K562 (cell line): ENCODE results near the gene ST6GALNAC6. TPM values are rescaled to one million over a fixed set of nuclear protein-coding genes. Genes with fewer than 3 reads are reported as not detected.
A peak's percentile ranks its signal among the peaks of the same experiment; 100 is the strongest.

Experiments
- ATAC-seq: fragments of 200-7000 bp; cut with Tn5 transposase; 3 replicates; pipeline ENCODE4 v1.9.1; 2020; ENCODE audit warnings: moderate library complexity
- BruUV-seq: library from RNA; stranded (reverse); fragments of 400-500 nt; replicated peaks from 2 replicates; lab custom pipeline; 2021; lab: Mats Ljungman, UMichigan
- CTCF ChIA-PET: fragments of 300-600 bp; formaldehyde crosslinking; extraction: SDS; loops from one replicate; lab custom pipeline; 2021; ENCODE audit warnings: low intra/inter-chr PET ratio; lab: Yijun Ruan, JAX
- POLR2A ChIA-PET: fragments of 300-600, 350-650 bp; sonication (Branson Sonifier 250); formaldehyde crosslinking; extraction: SDS; loops from one replicate; lab custom pipeline; 2021; ENCODE audit warnings: antibody characterized with exemption, inconsistent platforms; lab: Yijun Ruan, JAX
- DNase-seq, 4 experiments: peaks; one replicate each; pipeline versions ENCODE4 v3.0.0 to v3.0.0-alpha.2; 2011 to 2018; ENCODE audit warnings: low spot score in 3 of 4, mixed read lengths in 3 of 4; ENCODE audit errors: extremely low read depth in 1 of 4
- FAIRE-seq: peaks from 2 replicates; lab custom pipeline; 2011; peaks lifted over from hg19 to GRCh38; lab: Jason Lieb, UNC
- H2AFZ ChIP-seq: 2 replicates; pipeline ENCODE4 v1.6.0; 2011; ENCODE audit warnings: low read depth, low read length, control low read depth, inconsistent platforms
- H3K27ac ChIP-seq: fragments of 200-600 bp; 3 replicates; pipeline ENCODE4 v1.8.0; 2011; ENCODE audit warnings: low read depth, mild to moderate bottlenecking, control low read depth, inconsistent platforms, low read length, moderate library complexity, mixed read lengths; ENCODE audit errors: extremely low read depth
- H3K27me3 ChIP-seq, 2 experiments: fragments of 300-600 bp in 1 of 2; 2 replicates in 1 of 2; 3 replicates in 1 of 2; pipeline versions ENCODE4 v1.6.0 to v1.8.0; 2011; ENCODE audit warnings: inconsistent platforms in 2 of 2, low read length in 2 of 2, mild to moderate bottlenecking in 1 of 2, mixed read lengths in 1 of 2, moderate library complexity in 1 of 2; ENCODE audit not compliant: control insufficient read depth in 2 of 2, insufficient read depth in 2 of 2
- H3K36me3 ChIP-seq: fragments of 300-600 bp; 3 replicates; pipeline ENCODE4 v1.8.0; 2011; ENCODE audit warnings: mild to moderate bottlenecking, low read length, inconsistent platforms; ENCODE audit not compliant: control insufficient read depth, insufficient read depth
- H3K4me1 ChIP-seq, 2 experiments: fragments of 200-600 bp in 1 of 2; replicated peaks in 1 of 2; 2 replicates in 1 of 2; 3 replicates in 1 of 2; pipeline versions ENCODE4 v1.5.1 to v1.8.0; 2011; ENCODE audit warnings: inconsistent platforms in 2 of 2, low read length in 2 of 2, mild to moderate bottlenecking in 1 of 2, mixed read lengths in 1 of 2, moderate library complexity in 1 of 2; ENCODE audit not compliant: control insufficient read depth in 2 of 2, insufficient read depth in 2 of 2
- H3K4me2 ChIP-seq: 2 replicates; pipeline ENCODE4 v1.6.1; 2011; ENCODE audit warnings: low read length, control low read depth, inconsistent platforms, mixed read lengths; ENCODE audit not compliant: insufficient read depth
- H3K4me3 ChIP-seq: fragments of 200-600 bp; sonication (generic), shearing (Covaris generic); 2 replicates; pipeline ENCODE4 v1.5.1; 2016; ENCODE audit warnings: control low read depth, inconsistent platforms
- H3K79me2 ChIP-seq: fragments of 200-600 bp; 3 replicates; pipeline ENCODE4 v1.8.0; 2011; ENCODE audit warnings: low read length, inconsistent platforms; ENCODE audit not compliant: control insufficient read depth, insufficient read depth
- H3K9ac ChIP-seq, 2 experiments: 2 replicates each; pipeline versions ENCODE4 v1.6.0 to v1.6.1; 2011; ENCODE audit warnings: low read depth in 2 of 2, low read length in 2 of 2, control low read depth in 1 of 2, inconsistent platforms in 1 of 2, mild to moderate bottlenecking in 1 of 2, mixed read lengths in 1 of 2; ENCODE audit not compliant: insufficient read depth in 1 of 2
- H3K9me1 ChIP-seq: one replicate; pipeline ENCODE4 v1.6.0; 2011; ENCODE audit warnings: inconsistent platforms, mild to moderate bottlenecking, low read length, moderate library complexity; ENCODE audit not compliant: control insufficient read depth, insufficient read depth
- H3K9me3 ChIP-seq: replicated peaks from 2 replicates; pipeline ENCODE4 v1.5.1; 2011; ENCODE audit warnings: low read depth, low read length, inconsistent platforms; ENCODE audit not compliant: control insufficient read depth, insufficient read depth
- H4K20me1 ChIP-seq: replicated peaks from 2 replicates; pipeline ENCODE4 v1.6.1; 2011; ENCODE audit warnings: low read length, inconsistent platforms, mixed read lengths; ENCODE audit not compliant: control insufficient read depth, insufficient read depth
- COPS2 ChIP-seq: fragments of 450-650 bp; conservative IDR thresholded peaks from 2 replicates; pipeline ENCODE4 v1.6.1; 2016; ENCODE audit warnings: mild to moderate bottlenecking, moderate library complexity
- ESRRB ChIP-seq: fragments of 250-450 bp; sonication (Bioruptor Pico); IDR thresholded peaks from 2 replicates; pipeline ENCODE4 v1.5.0; 2020; ENCODE audit warnings: mild to moderate bottlenecking, moderate library complexity, borderline replicate concordance
- EWSR1 ChIP-seq: fragments of 450-650 bp; IDR thresholded peaks from 2 replicates; pipeline ENCODE4 v1.6.1; 2018; ENCODE audit warnings: borderline replicate concordance, mild to moderate bottlenecking, low read depth, moderate library complexity; ENCODE audit not compliant: partially characterized antibody
- MTA3 ChIP-seq: fragments of 450-650 bp; formaldehyde crosslinking; IDR thresholded peaks from 2 replicates; pipeline ENCODE4 v1.6.1; 2017; ENCODE audit warnings: mild to moderate bottlenecking, borderline replicate concordance
- PML ChIP-seq: IDR thresholded peaks from 2 replicates; pipeline ENCODE4 v1.6.1; 2012; ENCODE audit warnings: low read length, inconsistent platforms
- SRSF7 ChIP-seq: fragments of 200-400 bp; formaldehyde crosslinking; optimal IDR thresholded peaks from 2 replicates; pipeline ENCODE3; 2017; ENCODE audit warnings: mild to moderate bottlenecking, low read depth, low read length
- TCF3 ChIP-seq: sonication (generic); formaldehyde crosslinking; IDR thresholded peaks from 2 replicates; pipeline ENCODE4 v1.4.0; 2020; ENCODE audit warnings: mild to moderate bottlenecking, missing genetic modification reagents
- WGBS: fragments of 100-300 bp; shearing (Covaris generic); methylation state at CpG from one replicate; pipeline ENCODE4 v1.1.6; 2016; ENCODE audit warnings: low coverage, mixed read lengths; ENCODE audit not compliant: insufficient coverage; ENCODE audit errors: missing lambda C conversion rate; 5-methylcytosine and 5-hydroxymethylcytosine counted together
- in situ Hi-C: fragments of 300-500 bp; cut with MboI; formaldehyde crosslinking; loops from 4 replicates; pipeline ENCODE4 v1.15.0; 2018; ENCODE audit warnings: inconsistent platforms, mixed read lengths
- intact Hi-C: fragments of 100-400 bp; cut with micrococcal nuclease; formaldehyde crosslinking; loops from 2 replicates; pipeline ENCODE4 v1.14.2; 2022
- polyA plus RNA-seq, 8 experiments: library from polyadenylated mRNA; depleted of rRNA in 4 of 8; stranded (reverse) in 5 of 8; unstranded in 3 of 8; fragments of >200 nt; fragmentation: Nextera tagmentation in 2 of 8; fragmentation: Illumina TruSeq in 1 of 8; extraction: Ambion mirVana in 2 of 8; extraction: Trizol in 1 of 8; gene quantifications; 2 replicates each; pipeline versions ENCODE4 v1.2.1 to v1.2.3, GENCODE V29; 2011 to 2014; ENCODE audit warnings: inconsistent platforms in 1 of 8, missing spikeins in 1 of 8
- total RNA-seq, 7 experiments: library from RNA; depleted of rRNA in 6 of 7; stranded (reverse); fragments of >200 nt in 6 of 7; fragmentation: Illumina TruSeq in 2 of 7; extraction: Trizol in 2 of 7; gene quantifications; 2 replicates each; pipeline versions ENCODE4 v1.2.1 to v1.2.3, GENCODE V29; 2011 to 2021; ENCODE audit warnings: low replicate concordance in 1 of 7
- TF ChIP-seq, protein P1 (sequence below): sonication (generic); formaldehyde crosslinking; IDR thresholded peaks from 2 replicates; pipeline ENCODE4 v1.8.1; 2023; ENCODE audit warnings: mild to moderate bottlenecking, missing genetic modification reagents
- TF ChIP-seq, protein P2 (sequence below): IDR thresholded peaks from 3 replicates; pipeline ENCODE4 v1.6.1; 2011; ENCODE audit warnings: borderline replicate concordance, mild to moderate bottlenecking, moderate library complexity; ENCODE audit not compliant: insufficient read length; ENCODE audit errors: extremely low read depth

The ST6GALNAC6 gene
- total and polyA plus RNA-seq, 9 of the 15 experiments (the other 6 are each of a cell fraction or from before 2014, with no cell fraction given) = 0.13 to 23.0 (median 14.5) TPM

DNA sequence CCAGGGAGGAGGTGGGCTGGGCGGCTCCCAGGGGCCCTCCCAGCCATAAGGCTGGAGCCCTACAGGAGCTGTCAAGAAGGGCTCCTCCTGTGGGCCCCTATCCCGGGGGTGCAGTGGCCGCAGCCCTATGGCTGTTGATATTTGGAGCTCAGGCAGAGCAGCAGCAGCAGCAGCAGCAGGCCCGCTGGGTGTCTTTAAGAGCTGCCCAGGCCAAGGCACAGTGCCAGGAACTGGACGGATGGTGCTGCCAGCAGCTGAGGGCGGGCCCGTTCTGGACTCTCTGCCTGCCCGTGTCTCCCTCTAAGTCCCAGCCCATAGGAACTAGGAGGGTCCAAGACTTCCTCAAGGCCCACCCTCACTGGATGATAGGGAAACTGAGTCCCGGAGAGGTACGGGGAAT, 25.5 kb downstream of the ST6GALNAC6 start:
- in situ Hi-C loops = loop anchor here (5.0 to 10.0 kb wide), 3 partner anchors 67 to 279 kb away; partner anchors contain the start of gene TOR2A
- POLR2A ChIA-PET = interaction anchor here (0.7 to 2.4 kb wide), 3 partner anchors 11 to 88 kb away, joined by 3 to 9 read pairs (median 3); partner anchors contain the start of gene CDK9

More for the DNA sequence above, 25.5 kb downstream of the ST6GALNAC6 start:
- CTCF ChIA-PET = interaction anchor here (0.6 kb wide), 1 partner anchor 171 kb away, joined by 3 read pairs; no protein-coding TSS in a partner anchor
- no peaks in the 10 kb centered on the region for H3K27me3 ChIP-seq
- H2AFZ ChIP-seq = no peak overlapping the region
- no peaks in the 10 kb centered on the region for H3K9me3 ChIP-seq
- TF ChIP-seq, protein P1, sequence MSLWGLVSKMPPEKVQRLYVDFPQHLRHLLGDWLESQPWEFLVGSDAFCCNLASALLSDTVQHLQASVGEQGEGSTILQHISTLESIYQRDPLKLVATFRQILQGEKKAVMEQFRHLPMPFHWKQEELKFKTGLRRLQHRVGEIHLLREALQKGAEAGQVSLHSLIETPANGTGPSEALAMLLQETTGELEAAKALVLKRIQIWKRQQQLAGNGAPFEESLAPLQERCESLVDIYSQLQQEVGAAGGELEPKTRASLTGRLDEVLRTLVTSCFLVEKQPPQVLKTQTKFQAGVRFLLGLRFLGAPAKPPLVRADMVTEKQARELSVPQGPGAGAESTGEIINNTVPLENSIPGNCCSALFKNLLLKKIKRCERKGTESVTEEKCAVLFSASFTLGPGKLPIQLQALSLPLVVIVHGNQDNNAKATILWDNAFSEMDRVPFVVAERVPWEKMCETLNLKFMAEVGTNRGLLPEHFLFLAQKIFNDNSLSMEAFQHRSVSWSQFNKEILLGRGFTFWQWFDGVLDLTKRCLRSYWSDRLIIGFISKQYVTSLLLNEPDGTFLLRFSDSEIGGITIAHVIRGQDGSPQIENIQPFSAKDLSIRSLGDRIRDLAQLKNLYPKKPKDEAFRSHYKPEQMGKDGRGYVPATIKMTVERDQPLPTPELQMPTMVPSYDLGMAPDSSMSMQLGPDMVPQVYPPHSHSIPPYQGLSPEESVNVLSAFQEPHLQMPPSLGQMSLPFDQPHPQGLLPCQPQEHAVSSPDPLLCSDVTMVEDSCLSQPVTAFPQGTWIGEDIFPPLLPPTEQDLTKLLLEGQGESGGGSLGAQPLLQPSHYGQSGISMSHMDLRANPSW (CRISPR knock-in tag) = no peak
- TF ChIP-seq COPS2 (no peak), MTA3 (no peak), TCF3 (no peak), SRSF7 (no peak), EWSR1 (no peak), ESRRB (CRISPR knock-in tag) (no peak), PML (no peak)
- TF ChIP-seq, protein P2, sequence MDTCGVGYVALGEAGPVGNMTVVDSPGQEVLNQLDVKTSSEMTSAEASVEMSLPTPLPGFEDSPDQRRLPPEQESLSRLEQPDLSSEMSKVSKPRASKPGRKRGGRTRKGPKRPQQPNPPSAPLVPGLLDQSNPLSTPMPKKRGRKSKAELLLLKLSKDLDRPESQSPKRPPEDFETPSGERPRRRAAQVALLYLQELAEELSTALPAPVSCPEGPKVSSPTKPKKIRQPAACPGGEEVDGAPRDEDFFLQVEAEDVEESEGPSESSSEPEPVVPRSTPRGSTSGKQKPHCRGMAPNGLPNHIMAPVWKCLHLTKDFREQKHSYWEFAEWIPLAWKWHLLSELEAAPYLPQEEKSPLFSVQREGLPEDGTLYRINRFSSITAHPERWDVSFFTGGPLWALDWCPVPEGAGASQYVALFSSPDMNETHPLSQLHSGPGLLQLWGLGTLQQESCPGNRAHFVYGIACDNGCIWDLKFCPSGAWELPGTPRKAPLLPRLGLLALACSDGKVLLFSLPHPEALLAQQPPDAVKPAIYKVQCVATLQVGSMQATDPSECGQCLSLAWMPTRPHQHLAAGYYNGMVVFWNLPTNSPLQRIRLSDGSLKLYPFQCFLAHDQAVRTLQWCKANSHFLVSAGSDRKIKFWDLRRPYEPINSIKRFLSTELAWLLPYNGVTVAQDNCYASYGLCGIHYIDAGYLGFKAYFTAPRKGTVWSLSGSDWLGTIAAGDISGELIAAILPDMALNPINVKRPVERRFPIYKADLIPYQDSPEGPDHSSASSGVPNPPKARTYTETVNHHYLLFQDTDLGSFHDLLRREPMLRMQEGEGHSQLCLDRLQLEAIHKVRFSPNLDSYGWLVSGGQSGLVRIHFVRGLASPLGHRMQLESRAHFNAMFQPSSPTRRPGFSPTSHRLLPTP = no peak
- no peak overlapping the region for H3K4me3 ChIP-seq
- no peak overlapping the region for H3K27ac ChIP-seq
- FAIRE-seq = no peak
- WGBS = 77% methylated on average over 10 of the region's 10 CpGs
- peak overlapping the region in 1 of 2 experiments; percentile 18; a peak in 1 of 4 replicates for H3K9ac ChIP-seq
- no peaks in the 10 kb centered on the region for H4K20me1 ChIP-seq
- intact Hi-C loops = loop anchor here (5.0 to 10.0 kb wide), 2 partner anchors 72 to 279 kb away; partner anchors contain the start of gene FPGS
- no peak overlapping the region for H3K4me2 ChIP-seq
- peaks cover 22 to 67% of the 10 kb centered on the region in 2 experiments; a peak in 4 of 5 replicates for H3K4me1 ChIP-seq
- H3K79me2 ChIP-seq = peaks cover 12% of the 10 kb centered on the region; the same call in 2 of the 3 replicates
- no peak for DNase-seq
- ATAC-seq = no peak
- H3K36me3 ChIP-seq = peaks cover 6% of the 10 kb centered on the region; the same call in 1 of the 3 replicates
- no peaks in the 10 kb centered on the region for H3K9me1 ChIP-seq
- no TSS peak for BruUV-seq
